T follicular helper cell (primary cell): Measurements from ENCODE around the gene PGLYRP2.

Experiments used
- DNase-seq: peaks from one replicate; pipeline ENCODE4 v3.0.0-alpha.2; 2020; ENCODE audit warnings: low read depth

PGLYRP2 gene

DNA sequence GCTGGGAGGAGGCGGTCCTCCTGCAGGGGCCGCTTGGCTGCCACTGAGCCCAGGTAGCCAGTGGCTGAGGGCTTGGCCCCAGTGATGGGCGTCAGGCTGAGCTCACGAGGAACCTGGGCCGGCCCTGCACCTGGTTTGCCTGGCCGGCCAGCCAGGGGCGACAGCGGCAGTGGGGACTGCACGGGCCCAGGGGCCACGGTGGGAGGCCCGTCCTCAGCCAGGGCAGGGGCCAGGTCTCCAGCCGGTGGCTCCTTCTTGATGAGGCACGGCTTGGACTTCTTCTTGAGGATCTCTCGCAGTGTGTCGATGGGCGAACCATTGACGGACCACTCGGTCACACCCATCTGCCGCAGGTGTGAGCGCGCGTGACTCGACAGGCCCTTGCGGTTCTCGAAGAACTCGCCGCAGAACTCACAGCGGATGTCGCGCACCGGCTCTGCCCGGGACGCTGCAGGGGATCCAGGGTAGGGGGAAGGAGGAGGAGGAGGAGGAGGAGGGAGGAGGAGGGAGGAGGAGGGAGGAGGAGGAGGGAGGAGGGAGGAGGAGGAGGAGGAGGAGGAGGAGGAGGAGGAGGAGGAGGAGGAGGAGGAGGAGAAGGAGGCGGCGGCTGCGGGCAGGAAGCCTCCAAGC, 53.9 kb downstream of the PGLYRP2 start:
- no peak for DNase-seq

DNA sequence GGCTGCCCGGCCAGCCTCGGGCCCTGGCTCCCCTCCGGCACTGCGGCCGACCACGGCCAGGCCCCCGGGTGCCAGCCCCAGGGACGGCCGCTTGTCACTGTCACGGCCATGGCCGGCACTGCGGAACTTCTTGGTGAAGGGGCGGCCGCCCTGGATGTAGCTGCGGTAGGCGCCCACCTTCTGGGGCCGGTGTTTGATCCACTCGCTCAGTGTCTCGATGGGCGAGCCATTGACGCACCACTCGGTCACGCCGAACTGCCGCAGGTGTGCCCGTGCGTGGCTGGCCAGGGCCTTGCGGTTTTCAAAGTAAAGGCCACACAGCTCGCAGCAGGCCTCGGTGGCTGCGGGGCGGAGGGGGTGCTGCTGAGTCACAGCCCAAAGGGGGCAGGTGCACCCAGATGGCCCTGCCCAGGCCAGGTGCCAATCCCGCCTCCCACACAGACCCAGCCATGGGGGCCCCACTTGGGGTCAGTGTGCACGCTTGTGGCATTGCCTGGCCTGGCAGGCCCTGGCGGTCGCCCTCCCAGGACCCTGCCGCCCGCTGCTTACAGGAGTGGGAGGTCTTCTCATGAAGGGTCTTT, 54.5 kb downstream of the PGLYRP2 start:
- DNase-seq: no peak

DNA sequence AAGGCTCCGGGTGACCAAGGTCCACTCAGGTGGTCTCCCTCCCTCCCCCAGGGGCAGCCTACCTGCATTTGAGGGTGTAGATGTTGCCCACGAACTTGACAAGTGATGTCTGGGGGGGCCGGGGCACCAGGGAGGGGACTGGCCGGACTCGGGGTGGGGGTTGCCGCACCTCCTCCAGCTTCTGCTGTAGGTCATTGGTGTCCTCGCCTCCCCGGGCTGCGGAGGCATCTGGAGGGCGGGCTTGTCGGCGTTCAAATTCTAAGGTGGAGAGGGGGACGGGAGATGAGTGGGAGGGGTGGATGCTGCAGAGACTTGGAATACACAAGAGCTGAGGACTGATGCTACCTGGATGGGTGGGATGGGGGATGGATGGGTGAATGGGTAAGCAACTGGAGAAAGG, 55.2 kb downstream of the PGLYRP2 start:
- DNase-seq: no peak

DNA sequence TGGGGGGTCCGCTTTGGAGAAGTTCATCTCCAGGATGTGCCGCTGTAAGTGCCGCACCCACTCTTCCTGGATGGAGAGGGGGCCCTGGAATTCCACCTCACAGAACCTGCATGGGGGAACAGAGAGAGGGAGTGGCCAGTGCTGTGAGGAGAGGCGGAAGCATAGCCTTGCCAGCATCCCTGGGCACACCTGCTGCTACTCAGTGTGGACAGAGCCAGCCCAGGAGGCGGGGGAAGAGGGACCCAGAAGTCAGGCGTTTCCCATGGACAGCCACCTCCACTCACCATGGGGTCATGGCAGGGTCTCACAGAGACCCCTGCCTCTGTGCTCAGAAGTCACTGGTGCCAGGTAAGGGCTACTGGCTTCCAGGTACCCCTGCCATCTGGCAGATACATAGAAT, 56.2 kb downstream of the PGLYRP2 start:
- DNase-seq: no peak

DNA sequence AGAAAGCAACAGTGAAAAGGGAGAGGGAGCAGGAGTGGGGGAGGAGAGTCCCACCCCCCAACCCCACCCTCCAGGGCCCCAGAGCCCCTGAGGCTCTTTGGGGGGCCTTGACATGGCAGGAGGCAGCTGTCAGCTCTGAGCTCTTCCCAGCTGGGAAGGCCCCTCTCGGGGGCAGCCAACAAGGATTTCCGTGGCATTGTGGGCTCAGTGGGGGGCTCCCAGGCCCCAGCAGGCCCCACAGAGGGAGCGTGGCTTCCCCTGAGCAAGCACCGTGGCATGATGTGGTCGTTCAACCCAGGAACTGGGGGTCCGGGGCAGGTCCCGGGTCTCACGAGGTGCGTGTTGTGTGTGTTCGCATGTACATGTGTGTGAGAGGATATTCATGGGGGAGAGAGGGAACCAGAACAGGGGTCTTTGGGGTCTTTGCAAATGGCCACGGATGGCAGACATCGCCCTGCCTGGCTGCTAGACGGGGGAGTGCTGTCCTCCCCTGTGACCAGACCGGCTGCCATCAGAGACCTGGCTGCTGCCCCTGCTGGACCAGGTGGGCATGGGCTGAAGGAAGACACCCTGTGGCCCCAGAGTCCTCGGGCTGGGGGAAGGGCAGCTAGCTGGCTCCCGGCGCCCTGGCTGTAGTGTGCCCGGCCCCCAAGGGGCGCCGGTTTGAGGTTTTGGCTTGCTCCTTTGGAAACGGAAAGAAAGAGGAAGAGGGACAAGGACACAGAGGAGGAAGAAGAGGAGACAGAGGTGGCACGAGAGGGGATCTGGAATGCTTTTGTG, 56.8 kb downstream of the PGLYRP2 start:
- DNase-seq: no peak

DNA sequence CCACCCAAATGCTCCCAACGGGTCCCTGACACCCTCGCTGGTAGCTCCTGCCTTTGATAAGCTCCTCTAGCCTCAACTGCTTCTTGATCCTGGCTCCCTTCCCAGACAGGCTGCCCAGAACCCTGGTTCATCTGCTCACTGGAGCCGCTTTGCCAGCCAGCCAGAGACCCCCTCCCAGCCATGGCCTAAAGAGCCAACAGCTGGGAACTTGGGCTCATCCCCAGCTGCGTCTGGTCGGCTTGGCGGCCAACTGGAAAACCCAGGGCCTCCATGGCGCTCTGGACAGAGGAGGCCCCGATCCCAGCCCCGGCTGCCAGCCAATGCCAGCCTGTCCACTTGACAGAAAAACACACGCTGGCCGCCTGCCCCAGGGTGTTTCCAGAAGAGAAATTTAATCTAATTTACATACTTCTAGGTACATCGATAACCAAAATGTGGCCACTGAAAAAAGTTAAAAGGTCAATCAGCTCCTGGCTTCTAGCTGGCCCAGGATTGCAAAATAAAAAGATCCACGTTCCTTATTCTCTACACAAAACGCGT, 57.5 kb downstream of the PGLYRP2 start:
- no peak for DNase-seq

DNA sequence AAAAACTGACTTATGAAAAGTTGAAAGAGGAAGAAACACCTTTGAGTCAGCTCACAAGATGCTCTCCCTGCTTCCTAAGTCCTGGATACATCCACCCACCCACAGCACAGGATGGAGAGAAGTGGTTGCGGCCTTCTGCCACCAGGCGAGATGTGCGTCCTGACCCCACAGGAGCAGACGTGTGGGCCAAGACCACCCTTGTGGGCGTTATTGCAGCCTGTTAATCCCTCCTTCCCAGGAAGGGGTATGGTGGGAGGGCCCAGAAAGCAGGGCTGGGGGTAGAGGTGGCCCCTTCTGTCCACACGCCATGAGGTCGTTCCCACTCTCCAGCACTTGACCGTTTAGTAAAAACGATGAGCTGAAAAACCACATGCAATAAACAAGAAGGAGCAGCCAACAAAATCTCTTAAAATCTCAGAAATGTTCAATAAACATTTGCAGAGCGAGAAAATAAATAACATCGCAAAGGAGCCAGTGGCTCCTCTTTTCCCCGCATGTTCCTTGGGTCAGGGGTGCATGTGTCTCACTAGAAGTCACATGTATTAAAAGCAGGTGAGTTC, 58.1 kb downstream of the PGLYRP2 start:
- DNase-seq: no peak

DNA sequence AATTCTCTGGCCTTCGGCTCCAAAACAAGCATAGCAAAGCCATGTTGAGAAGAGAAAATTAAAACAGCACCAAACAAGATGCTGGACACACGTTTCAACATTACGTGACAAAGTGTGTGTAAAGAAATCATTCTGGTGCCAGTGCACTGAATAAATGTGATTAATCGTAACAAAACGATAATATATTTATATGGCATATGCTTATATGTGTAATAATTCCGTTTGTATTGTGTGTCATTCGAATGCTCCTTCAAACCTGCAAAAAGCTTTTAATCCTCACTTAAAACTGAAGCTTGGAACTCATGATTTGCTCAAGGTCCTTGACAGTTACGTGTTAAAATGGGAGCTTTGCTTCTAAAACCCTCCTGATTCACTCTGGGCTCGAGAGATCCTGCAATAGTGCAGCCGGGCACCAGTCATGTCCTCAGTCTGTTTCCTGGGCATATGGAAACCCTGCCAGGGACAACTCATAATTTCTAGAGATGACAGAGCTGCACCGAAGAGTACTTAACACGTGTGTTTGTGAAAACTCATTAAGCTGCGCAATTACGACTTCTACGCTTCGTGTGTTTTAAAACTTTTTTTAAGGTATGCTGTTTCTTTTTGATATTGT, 59.8 kb downstream of the PGLYRP2 start:
- DNase-seq: no peak
